WTC11 (cell line): ENCODE measurements around the gene FGF14. TPM values are rescaled to one million over a fixed set of nuclear protein-coding genes. Genes with fewer than 3 reads are reported as not detected.

Experiments used
- ATAC-seq: fragments of 200-7000 bp; cut with Tn5 transposase; 2 replicates; pipeline ENCODE4 v1.10.0; 2021; ENCODE audit warnings: mild to moderate bottlenecking, moderate library complexity
- CTCF ChIA-PET: fragments of 300-600 bp; sonication (Branson Sonifier 250); formaldehyde crosslinking; loops from one replicate; lab custom pipeline; 2021; ENCODE audit warnings: antibody characterized with exemption; lab: Charles Lee
- POLR2A ChIA-PET: fragments of 350-600 bp; sonication (Branson Sonifier 250); formaldehyde crosslinking; loops from one replicate; lab custom pipeline; 2021; ENCODE audit warnings: antibody characterized with exemption; lab: Charles Lee
- DNase-seq: peaks from one replicate; pipeline ENCODE4 v3.0.0; 2021; ENCODE audit warnings: low spot score
- H3K27ac Mint-ChIP-seq: 2 replicates; pipeline ENCODE4 v1.8.0; 2021; ENCODE audit warnings: mixed read lengths
- H3K27me3 Mint-ChIP-seq: 2 replicates; pipeline ENCODE4 v1.8.0; 2021; ENCODE audit warnings: low read depth, mild to moderate bottlenecking, moderate library complexity, mixed read lengths
- H3K36me3 Mint-ChIP-seq: 2 replicates; pipeline ENCODE4 v1.8.0; 2021; ENCODE audit warnings: mixed read lengths
- H3K4me1 Mint-ChIP-seq: 2 replicates; pipeline ENCODE4 v1.8.0; 2022; ENCODE audit warnings: mixed read lengths
- H3K4me3 Mint-ChIP-seq: 2 replicates; pipeline ENCODE4 v1.8.0; 2021; ENCODE audit warnings: mild to moderate bottlenecking, moderate library complexity, mixed read lengths
- H3K9me3 Mint-ChIP-seq: 2 replicates; pipeline ENCODE4 v1.8.0; 2021; ENCODE audit warnings: mixed read lengths
- ATF6 ChIP-seq: sonication (generic); formaldehyde crosslinking; IDR thresholded peaks from 2 replicates; pipeline ENCODE4 v1.8.1; 2023; ENCODE audit warnings: mild to moderate bottlenecking, missing genetic modification reagents
- CDX4 ChIP-seq: fragments of 250-450 bp; sonication (Bioruptor Pico); IDR thresholded peaks from 2 replicates; pipeline ENCODE4 v1.9.0; 2021; ENCODE audit warnings: moderate library complexity, mild to moderate bottlenecking, inconsistent platforms, borderline replicate concordance
- JAZF1 ChIP-seq: fragments of 250-450 bp; sonication (Bioruptor Pico); IDR thresholded peaks from 2 replicates; pipeline ENCODE4 v1.9.0; 2021; ENCODE audit warnings: moderate library complexity, mild to moderate bottlenecking, inconsistent platforms
- MYBL2 ChIP-seq: sonication (generic); formaldehyde crosslinking; IDR thresholded peaks from 2 replicates; pipeline ENCODE4 v1.8.1; 2023; ENCODE audit warnings: mild to moderate bottlenecking, moderate library complexity, missing genetic modification reagents
- NR1H2 ChIP-seq: sonication (generic); formaldehyde crosslinking; IDR thresholded peaks from 2 replicates; pipeline ENCODE4 v1.9.0; 2021; ENCODE audit warnings: mild to moderate bottlenecking, moderate library complexity, missing genetic modification reagents
- PRDM15 ChIP-seq: sonication (generic); formaldehyde crosslinking; IDR thresholded peaks from 2 replicates; pipeline ENCODE4 v1.8.0; 2022; ENCODE audit warnings: missing genetic modification reagents
- PREB ChIP-seq: sonication (generic); formaldehyde crosslinking; IDR thresholded peaks from 2 replicates; pipeline ENCODE4 v1.8.1; 2022; ENCODE audit warnings: mild to moderate bottlenecking, missing genetic modification reagents, moderate library complexity, borderline replicate concordance
- TP53 ChIP-seq: sonication (generic); formaldehyde crosslinking; IDR thresholded peaks from 2 replicates; pipeline ENCODE4 v1.8.1; 2023; ENCODE audit warnings: mild to moderate bottlenecking, missing genetic modification reagents
- ZNF425 ChIP-seq: fragments of 250-450 bp; sonication (Bioruptor Pico); conservative IDR thresholded peaks from 2 replicates; pipeline ENCODE4 v1.9.0; 2021; ENCODE audit warnings: mild to moderate bottlenecking
- ZNF671 ChIP-seq: fragments of 250-450 bp; sonication (Bioruptor Pico); IDR thresholded peaks from 2 replicates; pipeline ENCODE4 v1.8.0; 2021; ENCODE audit warnings: mild to moderate bottlenecking
- total RNA-seq: library from RNA; stranded (reverse); gene quantifications from 3 replicates; pipeline ENCODE4 v1.2.3, GENCODE V29; 2021
- TF ChIP-seq, protein P1 (sequence below): fragments of 200-600 bp; IDR thresholded peaks from 2 replicates; pipeline ENCODE4 v1.8.0; 2022; ENCODE audit warnings: antibody characterized with exemption
- TF ChIP-seq, protein P2 (sequence below): sonication (generic); formaldehyde crosslinking; IDR thresholded peaks from 2 replicates; pipeline ENCODE4 v1.8.0; 2022; ENCODE audit warnings: mild to moderate bottlenecking, missing genetic modification reagents

Gene FGF14
- total RNA-seq, 1 experiment from 2014 or later = 0.28 TPM

GRCh38 chr13:101763191-101763590 lies 638.7 kb downstream of the FGF14 start (continued):
- TF ChIP-seq PREB (CRISPR knock-in tag) (no peak), PRDM15 (CRISPR knock-in tag) (no peak), TP53 (CRISPR knock-in tag) (no peak), ZNF425 (CRISPR knock-in tag) (no peak), ZNF671 (no peak), ATF6 (CRISPR knock-in tag) (no peak), NR1H2 (CRISPR knock-in tag) (no peak)
- TF ChIP-seq, protein P1, sequence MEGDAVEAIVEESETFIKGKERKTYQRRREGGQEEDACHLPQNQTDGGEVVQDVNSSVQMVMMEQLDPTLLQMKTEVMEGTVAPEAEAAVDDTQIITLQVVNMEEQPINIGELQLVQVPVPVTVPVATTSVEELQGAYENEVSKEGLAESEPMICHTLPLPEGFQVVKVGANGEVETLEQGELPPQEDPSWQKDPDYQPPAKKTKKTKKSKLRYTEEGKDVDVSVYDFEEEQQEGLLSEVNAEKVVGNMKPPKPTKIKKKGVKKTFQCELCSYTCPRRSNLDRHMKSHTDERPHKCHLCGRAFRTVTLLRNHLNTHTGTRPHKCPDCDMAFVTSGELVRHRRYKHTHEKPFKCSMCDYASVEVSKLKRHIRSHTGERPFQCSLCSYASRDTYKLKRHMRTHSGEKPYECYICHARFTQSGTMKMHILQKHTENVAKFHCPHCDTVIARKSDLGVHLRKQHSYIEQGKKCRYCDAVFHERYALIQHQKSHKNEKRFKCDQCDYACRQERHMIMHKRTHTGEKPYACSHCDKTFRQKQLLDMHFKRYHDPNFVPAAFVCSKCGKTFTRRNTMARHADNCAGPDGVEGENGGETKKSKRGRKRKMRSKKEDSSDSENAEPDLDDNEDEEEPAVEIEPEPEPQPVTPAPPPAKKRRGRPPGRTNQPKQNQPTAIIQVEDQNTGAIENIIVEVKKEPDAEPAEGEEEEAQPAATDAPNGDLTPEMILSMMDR = no peak
- TF ChIP-seq, protein P2, sequence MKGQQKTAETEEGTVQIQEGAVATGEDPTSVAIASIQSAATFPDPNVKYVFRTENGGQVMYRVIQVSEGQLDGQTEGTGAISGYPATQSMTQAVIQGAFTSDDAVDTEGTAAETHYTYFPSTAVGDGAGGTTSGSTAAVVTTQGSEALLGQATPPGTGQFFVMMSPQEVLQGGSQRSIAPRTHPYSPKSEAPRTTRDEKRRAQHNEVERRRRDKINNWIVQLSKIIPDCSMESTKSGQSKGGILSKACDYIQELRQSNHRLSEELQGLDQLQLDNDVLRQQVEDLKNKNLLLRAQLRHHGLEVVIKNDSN (CRISPR knock-in tag) = no peak

DNA sequence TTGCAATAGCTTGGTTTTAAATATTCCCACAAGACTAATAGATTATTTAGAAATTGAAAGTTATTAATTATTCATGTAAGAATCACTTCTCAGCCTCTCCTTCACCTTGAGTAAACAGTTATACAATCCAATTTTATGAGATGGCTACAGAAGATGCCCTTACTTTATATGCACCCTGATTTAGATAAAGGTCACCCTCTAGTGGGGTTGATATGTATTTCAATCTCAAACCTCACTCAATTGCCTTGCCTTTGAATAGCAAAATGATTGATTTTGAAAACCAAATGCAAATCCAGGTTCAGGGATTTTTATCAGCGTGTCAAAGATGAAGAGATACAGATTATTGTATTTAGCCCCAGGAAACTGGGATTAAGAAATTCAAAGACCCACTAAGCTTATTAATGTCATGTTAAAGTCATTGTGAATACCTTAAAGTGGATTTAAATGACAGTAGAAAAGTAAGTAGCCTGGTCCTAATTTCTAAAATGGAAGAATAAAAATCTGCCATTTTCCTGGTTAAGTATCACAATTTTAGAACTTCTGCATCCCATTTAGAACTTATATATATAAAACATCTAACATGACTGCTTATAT lies 644.3 kb downstream of the FGF14 start:
- ATAC-seq = peak; percentile 57; the same call in 1 of the 2 replicates
- DNase-seq = no peak
- no peaks in the 10 kb centered on the region for H3K27me3 Mint-ChIP-seq
- no peak overlapping the region for H3K4me3 Mint-ChIP-seq
- CTCF ChIA-PET = interaction anchor here (0.6 to 1.8 kb wide), 3 partner anchors 242 to 613 kb away, joined by 3 to 5 read pairs (median 4); no protein-coding TSS in a partner anchor
- H3K9me3 Mint-ChIP-seq = no peaks in the 10 kb centered on the region
- POLR2A ChIA-PET = no interaction called here
- peaks cover 45% of the 10 kb centered on the region for H3K4me1 Mint-ChIP-seq
- TF ChIP-seq CDX4 (CRISPR knock-in tag) (no peak), MYBL2 (CRISPR knock-in tag) (no peak), JAZF1 (CRISPR knock-in tag) (no peak)
- TF ChIP-seq, protein P1 = peak; percentile 32; the same call in 1 of the 2 replicates
- H3K36me3 Mint-ChIP-seq = no peaks in the 10 kb centered on the region
- no peak overlapping the region for H3K27ac Mint-ChIP-seq
